H1 (cell line): ENCODE results near the gene SPATA32. TPM values are rescaled to one million over a fixed set of nuclear protein-coding genes. Genes with fewer than 3 reads are reported as not detected.

Experiments
- ASH2L ChIP-seq: fragments of 200-600, 300-600 bp; sonication (generic); IDR thresholded peaks from one replicate; pipeline ENCODE4 v1.7.1; 2017; ENCODE audit warnings: low read length
- ATF3 ChIP-seq: IDR thresholded peaks from 2 replicates; pipeline ENCODE4 v1.6.1; 2011; ENCODE audit warnings: low read depth, mild to moderate bottlenecking, low read length; ENCODE audit not compliant: insufficient read depth
- BCL11A ChIP-seq, 2 experiments: IDR thresholded peaks; one replicate each; pipeline ENCODE4 v1.6.1; 2011; ENCODE audit warnings: low read depth in 2 of 2, low read length in 2 of 2, mild to moderate bottlenecking in 2 of 2
- CBX8 ChIP-seq: fragments of 300-800, 300-1000 bp; sonication (generic); IDR thresholded peaks from 2 replicates; pipeline ENCODE4 v1.7.1; 2016; ENCODE audit warnings: low read depth, low read length, borderline replicate concordance
- CHD2 ChIP-seq: IDR thresholded peaks from 2 replicates; pipeline ENCODE4 v1.6.1; 2012; ENCODE audit warnings: low read length, improper control_type of control experiment
- CTBP2 ChIP-seq: IDR thresholded peaks from 2 replicates; pipeline ENCODE4 v1.7.0; 2011; ENCODE audit warnings: borderline replicate concordance, mild to moderate bottlenecking, moderate library complexity, mixed read lengths, low read length; ENCODE audit not compliant: insufficient read depth, insufficient read length
- EP300 ChIP-seq, 2 experiments: IDR thresholded peaks; 1 replicate in 1 of 2; 2 replicates in 1 of 2; pipeline ENCODE4 v1.6.1; 2011 to 2012; ENCODE audit warnings: low read depth in 2 of 2, low read length in 2 of 2, mild to moderate bottlenecking in 2 of 2, borderline replicate concordance in 1 of 2, inconsistent platforms in 1 of 2, moderate library complexity in 1 of 2
- HDAC2 ChIP-seq, 2 experiments: fragments of 300-600 bp in 1 of 2; sonication (generic) in 1 of 2; IDR thresholded peaks; 2 replicates each; pipeline ENCODE4 v1.6.1; 2011 to 2012; ENCODE audit warnings: low read depth in 2 of 2, low read length in 2 of 2, mild to moderate bottlenecking in 2 of 2, moderate library complexity in 2 of 2, borderline replicate concordance in 1 of 2, inconsistent platforms in 1 of 2
- KDM5A ChIP-seq: fragments of 200-600 bp; IDR thresholded peaks from 2 replicates; pipeline ENCODE4 v1.7.1; 2012; ENCODE audit warnings: mild to moderate bottlenecking, low read length, inconsistent platforms, mixed read lengths
- MAX ChIP-seq: IDR thresholded peaks from 2 replicates; pipeline ENCODE4 v1.6.1; 2012; ENCODE audit warnings: inconsistent platforms
- POLR2AphosphoS5 ChIP-seq: IDR thresholded peaks from 2 replicates; pipeline ENCODE4 v1.6.1; 2011; ENCODE audit warnings: low read depth, low read length
- POU5F1 ChIP-seq: IDR thresholded peaks from 2 replicates; pipeline ENCODE4 v1.6.1; 2011; ENCODE audit warnings: low read depth, mild to moderate bottlenecking, low read length, moderate library complexity
- RNF2 ChIP-seq: fragments of 200-900, 300-1000 bp; sonication (generic); IDR thresholded peaks from 2 replicates; pipeline ENCODE4 v1.7.1; 2016; ENCODE audit warnings: borderline replicate concordance, low read depth, mild to moderate bottlenecking, antibody characterized with exemption, low read length; ENCODE audit not compliant: poor library complexity, severe bottlenecking; ENCODE audit errors: missing control alignments
- SIN3A ChIP-seq, 2 experiments: IDR thresholded peaks in 1 of 2; conservative IDR thresholded peaks in 1 of 2; 2 replicates each; pipeline ENCODE4 v1.6.1; 2011 to 2012; ENCODE audit warnings: low read length in 2 of 2, improper control_type of control experiment in 1 of 2, low read depth in 1 of 2, mild to moderate bottlenecking in 1 of 2
- SP2 ChIP-seq: IDR thresholded peaks from 2 replicates; pipeline ENCODE4 v1.6.1; 2012; ENCODE audit warnings: mild to moderate bottlenecking, low read length, inconsistent platforms
- SRF ChIP-seq: IDR thresholded peaks from 2 replicates; pipeline ENCODE4 v1.6.1; 2011; ENCODE audit warnings: mild to moderate bottlenecking, low read depth, low read length, moderate library complexity
- TCF12 ChIP-seq: IDR thresholded peaks from 2 replicates; pipeline ENCODE4 v1.6.1; 2011; ENCODE audit warnings: low read depth, mild to moderate bottlenecking, low read length
- TEAD4 ChIP-seq: IDR thresholded peaks from 2 replicates; pipeline ENCODE4 v1.6.1; 2012; ENCODE audit warnings: low read depth, low read length, inconsistent platforms, mixed read lengths
- USF2 ChIP-seq: IDR thresholded peaks from 2 replicates; pipeline ENCODE4 v1.6.1; 2011; ENCODE audit warnings: low read length, improper control_type of control experiment
- polyA plus RNA-seq, 7 experiments: library from polyadenylated mRNA; depleted of rRNA in 3 of 7; stranded (reverse) in 5 of 7; unstranded in 2 of 7; fragments of >200 nt in 5 of 7; fragments of 200-250 nt in 2 of 7; gene quantifications; 1 replicate in 5 of 7; 2 replicates in 1 of 7; 4 replicates in 1 of 7; pipeline versions ENCODE4 v1.2.1 to v1.2.3, GENCODE V29; 2011 to 2013; ENCODE audit warnings: missing spikeins in 2 of 7, mixed read lengths in 2 of 7
- total RNA-seq: library from RNA; stranded (reverse); fragmentation: NEBNext Ultra II Directional; extraction: Animal tissue kit (Norgen Biotek cat#: 25700); gene quantifications from 2 replicates; pipeline ENCODE4 v1.2.1, GENCODE V29; 2021

The SPATA32 gene
- total and polyA plus RNA-seq, 2 of the 8 experiments (the other 6 are each of a cell fraction or from before 2014, with no cell fraction given): 0.24 TPM; not detected in 1

- no peak for TF ChIP-seq CTBP2
- no peak for TF ChIP-seq BCL11A (IDR thresholded peaks at IDR 0.05; ENCODE audit: low read depth in 2 of 2, low read length in 2 of 2)
- TF ChIP-seq CBX8: no peak
- no peak for TF ChIP-seq TEAD4
- TF ChIP-seq POU5F1: no peak
- no peak for TF ChIP-seq TCF12
- TF ChIP-seq SRF: no peak
- peak in 1 of 2 experiments; percentile 64; a peak in 1 of 3 replicates for TF ChIP-seq EP300 (IDR thresholded peaks at IDR 0.05; ENCODE audit: borderline replicate concordance in 1 of 2, low read depth in 2 of 2, low read length in 2 of 2)
- TF ChIP-seq ATF3: no peak
- no peak for TF ChIP-seq KDM5A
- no peak; a peak in 1 of 4 replicates for TF ChIP-seq SIN3A (conservative IDR thresholded peaks at IDR 0.05 in 1 of 2, IDR thresholded peaks at IDR 0.05 in 1 of 2; ENCODE audit: low read depth in 1 of 2, low read length in 2 of 2)
- peak; percentile 59 for TF ChIP-seq ASH2L
- TF ChIP-seq RNF2: no peak
- no peak for TF ChIP-seq CHD2
- no peak for TF ChIP-seq MAX
- no peak for TF ChIP-seq USF2
- TF ChIP-seq SP2: no peak
- TF ChIP-seq POLR2AphosphoS5: no peak
- no peak for TF ChIP-seq HDAC2 (IDR thresholded peaks at IDR 0.05; ENCODE audit: borderline replicate concordance in 1 of 2, low read depth in 2 of 2, low read length in 2 of 2)
These were observed 40.5 kb downstream of the SPATA32 start, which contains the start of gene FMNL1 (continued) for GRCh38 chr17:45221081-45222013.
